Stimulated activated memory B cell treated with anti-CD40 and anti-IgM and Interleukin-4, amounts not matched to agents 10 μg/mL and 1 μg/mL and 100 μg/mL, for 72 hours (primary cell): Measurements from ENCODE around the gene MYG1.

ENCODE experiments used
- ATAC-seq: fragments of 150-1000 bp; cut with Tn5 transposase; 2 replicates; pipeline ENCODE4 v1.10.0; 2021
- H3K27ac Mint-ChIP-seq: one replicate; pipeline ENCODE4 v1.8.0; 2022; ENCODE audit warnings: mild to moderate bottlenecking, mixed read lengths
- H3K27me3 Mint-ChIP-seq: one replicate; pipeline ENCODE4 v1.8.0; 2022; ENCODE audit warnings: mixed read lengths
- H3K36me3 Mint-ChIP-seq: one replicate; pipeline ENCODE4 v1.8.0; 2022; ENCODE audit warnings: mixed read lengths
- H3K4me1 Mint-ChIP-seq: one replicate; pipeline ENCODE4 v1.8.0; 2022; ENCODE audit warnings: mixed read lengths
- H3K4me3 Mint-ChIP-seq: one replicate; pipeline ENCODE4 v1.8.0; 2022; ENCODE audit warnings: mild to moderate bottlenecking, moderate library complexity, mixed read lengths
- H3K9me3 Mint-ChIP-seq: one replicate; pipeline ENCODE4 v1.8.0; 2022; ENCODE audit warnings: mixed read lengths

MYG1 gene, protein sequence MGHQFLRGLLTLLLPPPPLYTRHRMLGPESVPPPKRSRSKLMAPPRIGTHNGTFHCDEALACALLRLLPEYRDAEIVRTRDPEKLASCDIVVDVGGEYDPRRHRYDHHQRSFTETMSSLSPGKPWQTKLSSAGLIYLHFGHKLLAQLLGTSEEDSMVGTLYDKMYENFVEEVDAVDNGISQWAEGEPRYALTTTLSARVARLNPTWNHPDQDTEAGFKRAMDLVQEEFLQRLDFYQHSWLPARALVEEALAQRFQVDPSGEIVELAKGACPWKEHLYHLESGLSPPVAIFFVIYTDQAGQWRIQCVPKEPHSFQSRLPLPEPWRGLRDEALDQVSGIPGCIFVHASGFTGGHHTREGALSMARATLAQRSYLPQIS

DNA sequence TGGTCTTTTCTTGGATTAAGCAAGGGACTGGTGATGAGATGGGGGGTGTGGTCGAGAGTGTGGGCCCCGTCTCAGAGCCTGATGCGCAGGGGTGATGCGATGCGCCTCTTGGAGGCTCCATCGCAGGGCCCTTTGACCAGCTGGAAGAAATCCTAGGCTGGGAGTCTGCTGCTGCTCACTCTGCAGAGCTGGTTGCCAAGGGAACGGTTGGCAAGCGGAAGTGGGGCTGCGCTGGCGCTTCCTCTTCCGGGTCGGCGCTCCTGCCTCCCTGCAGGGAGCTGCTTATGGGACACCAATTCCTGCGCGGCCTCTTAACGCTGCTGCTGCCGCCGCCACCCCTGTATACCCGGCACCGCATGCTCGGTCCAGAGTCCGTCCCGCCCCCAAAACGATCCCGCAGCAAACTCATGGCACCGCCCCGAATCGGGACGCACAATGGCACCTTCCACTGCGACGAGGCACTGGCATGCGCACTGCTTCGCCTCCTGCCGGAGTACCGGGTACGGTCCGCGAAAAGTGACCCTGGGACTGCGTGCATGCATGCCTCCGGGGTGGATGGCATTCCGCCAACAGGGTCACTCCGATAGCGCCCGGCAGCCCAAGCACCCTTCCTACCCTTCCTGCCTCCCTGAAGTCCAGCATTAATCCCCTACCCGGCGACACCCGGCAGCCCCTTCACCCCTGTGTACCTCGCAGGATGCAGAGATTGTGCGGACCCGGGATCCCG is at the start of gene MYG1:
Gene MYG1 (plus strand): TSS at position 242 of the 727 bp plus-strand sequence. CDS start 43 bp downstream, at position 285.
- Mint-ChIP-seq H3K27me3 (no peaks in the 10 kb centered on the region), H3K27ac (peak within 1 kb of the TSS; percentile 89), H3K4me3 (peak within 1 kb of the TSS; percentile 88), H3K36me3 (peaks cover 53% of the 10 kb centered on the region), H3K4me1 (peaks cover 80% of the 10 kb centered on the region), H3K9me3 (no peaks in the 10 kb centered on the region)
- ATAC-seq: peak; percentile 87

DNA sequence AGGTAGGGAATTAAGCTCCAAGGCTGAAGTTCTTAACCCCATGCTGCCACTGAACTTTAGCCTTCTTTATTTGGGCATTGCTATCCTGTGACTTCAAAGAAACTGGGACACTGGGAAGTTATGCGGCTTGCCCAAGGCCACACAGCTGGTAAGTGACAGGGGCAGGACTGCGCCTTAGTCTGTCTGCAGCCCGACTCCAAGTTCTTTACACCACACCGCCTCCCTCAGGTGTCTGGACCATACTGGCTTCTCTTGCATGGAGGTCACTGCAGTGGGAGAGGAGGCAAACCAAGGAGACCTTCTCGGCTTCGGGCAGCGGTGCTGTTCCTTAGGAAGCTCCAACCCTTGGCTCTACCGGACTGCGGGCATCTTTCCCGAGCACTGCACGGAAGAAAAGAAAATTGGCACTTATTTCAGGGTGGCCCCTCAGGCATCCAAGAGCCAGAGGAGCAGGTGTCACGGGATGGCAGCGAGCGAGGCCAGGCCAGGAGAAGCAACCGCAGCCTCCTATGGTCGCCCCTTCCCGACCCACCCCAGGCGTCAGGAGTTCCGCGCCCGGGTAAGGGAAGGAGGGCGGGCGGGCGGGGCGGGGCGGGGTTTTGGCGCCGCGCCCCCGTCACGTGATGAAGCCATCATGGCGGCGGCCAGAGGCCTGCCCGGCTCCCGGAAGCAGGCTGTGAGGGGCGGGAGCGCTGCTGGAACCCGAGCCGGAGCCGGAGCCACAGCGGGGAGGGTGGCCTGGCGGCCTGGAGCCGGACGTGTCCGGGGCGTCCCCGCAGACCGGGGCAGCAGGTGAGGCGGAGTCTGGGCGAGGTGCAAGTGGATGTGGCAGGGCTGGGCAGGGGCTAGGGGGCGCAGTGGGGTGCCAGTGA is 47.8 kb upstream of the MYG1 start:
- no peaks in the 10 kb centered on the region for H3K9me3 Mint-ChIP-seq
- peaks cover 46% of the 10 kb centered on the region for H3K4me1 Mint-ChIP-seq
- no peaks in the 10 kb centered on the region for H3K27me3 Mint-ChIP-seq
- peak; percentile 85 for ATAC-seq
- H3K4me3 Mint-ChIP-seq: peak overlapping the region; percentile 93
- H3K36me3 Mint-ChIP-seq: peaks cover 18% of the 10 kb centered on the region
- peak overlapping the region; percentile 86 for H3K27ac Mint-ChIP-seq

DNA sequence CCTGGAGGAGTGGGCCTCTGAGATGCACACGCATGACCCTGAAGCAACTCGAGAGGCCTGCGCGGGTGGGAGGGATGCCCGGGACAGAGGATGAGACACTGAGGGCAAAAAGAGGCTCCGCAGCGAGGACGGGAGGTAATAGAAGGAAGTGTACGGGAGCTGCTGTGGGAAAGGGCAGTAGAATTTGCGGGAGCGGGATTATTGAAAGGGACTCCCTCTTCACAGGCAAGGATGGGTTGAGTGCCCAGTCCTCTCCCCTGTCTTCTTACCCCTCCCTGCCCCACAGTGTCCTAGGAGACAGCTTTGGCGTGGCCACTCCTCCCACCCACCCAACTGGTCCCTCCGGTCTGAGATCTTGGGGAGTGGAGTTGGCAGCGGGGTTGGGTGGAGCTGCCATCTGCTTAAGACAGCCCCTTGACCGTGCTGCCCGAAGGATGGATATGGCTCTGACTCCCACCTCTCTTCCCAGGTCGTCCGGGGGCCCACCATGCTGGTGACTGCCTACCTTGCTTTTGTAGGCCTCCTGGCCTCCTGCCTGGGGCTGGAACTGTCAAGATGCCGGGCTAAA is 47.1 kb upstream of the MYG1 start:
- H3K4me1 Mint-ChIP-seq: peaks cover 48% of the 10 kb centered on the region
- no peaks in the 10 kb centered on the region for H3K27me3 Mint-ChIP-seq
- H3K9me3 Mint-ChIP-seq: no peaks in the 10 kb centered on the region
- no peak for ATAC-seq
- peak overlapping the region; percentile 86 for H3K27ac Mint-ChIP-seq
- peaks cover 18% of the 10 kb centered on the region for H3K36me3 Mint-ChIP-seq
- peak overlapping the region; percentile 93 for H3K4me3 Mint-ChIP-seq

DNA sequence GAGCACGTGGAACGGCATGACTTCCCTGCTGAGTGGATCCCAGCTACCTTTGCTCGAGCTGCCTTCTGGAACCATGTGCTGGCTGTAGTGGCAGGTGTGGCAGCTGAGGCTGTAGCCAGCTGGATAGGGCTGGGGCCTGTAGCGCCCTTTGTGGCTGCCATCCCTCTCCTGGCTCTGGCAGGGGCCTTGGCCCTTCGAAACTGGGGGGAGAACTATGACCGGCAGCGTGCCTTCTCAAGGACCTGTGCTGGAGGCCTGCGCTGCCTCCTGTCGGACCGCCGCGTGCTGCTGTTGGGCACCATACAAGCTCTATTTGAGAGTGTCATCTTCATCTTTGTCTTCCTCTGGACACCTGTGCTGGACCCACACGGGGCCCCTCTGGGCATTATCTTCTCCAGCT is 46.2 kb upstream of the MYG1 start:
- ATAC-seq: no peak
- H3K4me1 Mint-ChIP-seq: peaks cover 57% of the 10 kb centered on the region
- no peaks in the 10 kb centered on the region for H3K9me3 Mint-ChIP-seq
- peak overlapping the region; percentile 93 for H3K4me3 Mint-ChIP-seq
- peaks cover 18% of the 10 kb centered on the region for H3K36me3 Mint-ChIP-seq
- no peaks in the 10 kb centered on the region for H3K27me3 Mint-ChIP-seq
- peak overlapping the region; percentile 86 for H3K27ac Mint-ChIP-seq

DNA sequence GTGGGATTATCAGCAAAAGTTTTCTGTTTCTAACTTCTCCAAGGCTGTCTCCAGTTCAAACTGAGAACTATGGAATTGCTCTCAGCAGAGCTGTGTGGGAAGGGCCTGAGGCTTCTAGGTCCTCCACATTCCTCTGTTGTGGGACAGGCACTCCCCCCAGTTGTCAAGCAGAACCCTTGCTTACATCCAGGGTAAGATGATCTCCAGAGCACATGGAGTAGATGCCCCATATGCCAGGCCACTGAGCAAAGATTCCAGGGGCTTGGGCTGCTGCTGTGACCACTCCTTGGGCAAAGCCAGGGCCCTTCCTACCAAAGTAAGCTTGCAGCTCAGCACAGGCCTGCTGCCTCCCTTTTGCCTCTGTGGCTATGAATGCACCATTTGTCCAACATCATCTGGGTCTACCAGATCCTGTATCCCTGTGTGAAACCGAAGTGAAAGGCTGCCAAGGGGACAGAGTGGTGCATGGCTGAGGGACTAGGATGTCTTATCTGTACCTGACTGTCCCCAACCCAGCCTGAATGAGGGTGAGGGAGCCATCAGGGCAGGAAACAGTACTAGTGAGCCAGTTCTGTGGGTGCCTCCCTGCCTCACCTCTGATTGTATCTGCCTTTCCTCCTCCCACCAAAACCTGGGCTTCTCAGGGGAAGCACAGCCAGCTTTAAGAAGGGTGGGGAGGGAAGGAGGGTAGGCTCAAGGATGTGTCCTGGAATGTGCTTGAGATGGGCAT is 44.5 kb upstream of the MYG1 start:
- H3K27me3 Mint-ChIP-seq: no peaks in the 10 kb centered on the region
- no peak for ATAC-seq
- peak overlapping the region; percentile 92 for H3K27ac Mint-ChIP-seq
- no peaks in the 10 kb centered on the region for H3K9me3 Mint-ChIP-seq
- H3K4me3 Mint-ChIP-seq: no peak overlapping the region
- H3K36me3 Mint-ChIP-seq: peaks cover 18% of the 10 kb centered on the region
- peaks cover 71% of the 10 kb centered on the region for H3K4me1 Mint-ChIP-seq

DNA sequence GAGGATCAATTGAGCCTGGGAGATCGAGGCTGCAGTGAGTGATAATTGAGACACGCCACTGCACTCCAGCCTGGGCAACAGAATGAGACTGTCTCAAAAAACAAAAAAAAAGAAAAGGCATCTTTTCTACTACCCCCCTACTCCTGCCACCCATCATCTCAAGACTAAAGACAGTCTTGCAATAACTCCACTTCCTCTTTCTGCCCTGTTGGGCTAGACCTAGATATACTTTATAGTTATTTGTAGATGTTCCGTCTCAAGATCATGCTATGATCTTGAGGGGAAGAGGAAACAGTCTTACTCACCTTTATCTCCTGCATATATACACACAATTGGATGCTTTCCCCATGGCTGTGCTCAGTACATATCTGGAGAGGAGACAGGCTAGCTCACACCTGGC is 43.5 kb upstream of the MYG1 start:
- Mint-ChIP-seq H3K9me3 (no peaks in the 10 kb centered on the region), H3K36me3 (peaks cover 18% of the 10 kb centered on the region), H3K27ac (peak overlapping the region; percentile 92), H3K4me3 (peak overlapping the region; percentile 44), H3K4me1 (peaks cover 70% of the 10 kb centered on the region), H3K27me3 (no peaks in the 10 kb centered on the region)
- ATAC-seq: peak; percentile 94

DNA sequence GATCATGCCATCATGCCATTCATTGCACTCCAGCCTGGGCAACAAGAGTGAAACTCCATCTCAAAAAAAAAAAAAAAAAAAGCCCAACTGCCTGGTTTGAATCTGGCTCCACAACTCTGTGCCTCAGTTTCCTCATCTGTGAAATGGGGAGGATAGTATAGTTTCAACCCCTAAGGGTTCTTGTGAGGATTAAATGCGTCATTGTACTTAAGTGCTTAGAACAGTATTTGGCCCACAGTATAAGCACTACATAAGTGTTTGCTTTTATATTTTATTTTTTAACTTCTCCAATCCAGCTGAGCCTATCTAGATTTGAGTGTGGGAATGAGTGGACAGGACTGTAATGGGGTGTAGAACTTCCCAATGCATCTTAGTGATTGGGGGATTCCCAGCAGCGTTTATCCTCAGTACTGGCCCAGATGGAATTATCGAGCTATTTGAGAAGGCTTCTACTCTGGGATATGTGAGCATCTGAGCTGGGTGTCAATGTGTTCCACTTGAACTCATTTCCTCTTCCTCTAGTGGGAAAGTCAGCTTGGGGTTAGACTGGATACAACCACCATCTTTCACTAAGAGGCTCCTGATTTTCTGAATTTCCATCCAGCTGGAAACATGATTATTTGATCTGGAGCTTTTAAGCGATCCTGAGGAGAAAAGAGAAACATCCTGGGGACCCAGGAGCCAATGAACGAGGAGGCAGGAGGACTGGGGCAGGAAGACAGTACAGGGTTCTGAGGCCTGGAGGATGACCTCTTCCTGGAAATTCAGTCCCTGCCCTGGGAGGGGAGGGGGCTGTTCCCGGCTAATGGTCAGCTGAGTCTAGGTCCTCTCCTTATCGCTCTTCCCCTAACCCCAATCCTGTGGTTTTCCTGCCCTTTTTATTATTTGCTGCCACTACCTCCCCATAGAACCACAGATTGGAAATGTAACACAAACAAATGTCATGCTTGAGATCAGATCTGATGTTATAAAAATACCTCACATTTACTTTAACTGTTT is 40.7 kb upstream of the MYG1 start:
- ATAC-seq: no peak
- no peaks in the 10 kb centered on the region for H3K27me3 Mint-ChIP-seq
- peaks cover 11% of the 10 kb centered on the region for H3K36me3 Mint-ChIP-seq
- H3K9me3 Mint-ChIP-seq: no peaks in the 10 kb centered on the region
- peak overlapping the region; percentile 77 for H3K27ac Mint-ChIP-seq
- H3K4me3 Mint-ChIP-seq: no peak overlapping the region
- H3K4me1 Mint-ChIP-seq: peaks cover 47% of the 10 kb centered on the region

DNA sequence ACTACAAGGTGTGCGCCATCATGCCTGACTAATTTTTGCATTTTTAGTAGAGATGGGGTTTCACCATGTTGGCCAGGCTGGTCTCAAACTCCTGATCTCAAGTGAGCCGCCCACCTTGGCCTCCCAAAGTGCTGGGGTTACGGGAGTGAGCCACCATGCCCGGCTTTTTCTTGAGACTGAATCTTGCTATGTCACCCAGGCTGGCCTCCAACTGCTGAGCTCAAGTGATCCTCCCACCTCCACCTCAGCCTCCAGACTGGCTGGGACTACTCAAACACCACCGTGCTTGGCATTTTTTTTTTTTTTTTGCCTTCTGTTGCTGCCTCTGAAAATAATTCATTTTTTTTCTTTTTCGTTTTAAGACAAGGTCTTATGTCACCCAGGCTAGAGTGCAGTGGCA is 39.6 kb upstream of the MYG1 start:
- no peak for ATAC-seq
- peaks cover 2% of the 10 kb centered on the region for H3K36me3 Mint-ChIP-seq
- peak overlapping the region; percentile 77 for H3K27ac Mint-ChIP-seq
- H3K4me1 Mint-ChIP-seq: peaks cover 42% of the 10 kb centered on the region
- no peaks in the 10 kb centered on the region for H3K9me3 Mint-ChIP-seq
- no peak overlapping the region for H3K4me3 Mint-ChIP-seq
- H3K27me3 Mint-ChIP-seq: no peaks in the 10 kb centered on the region

DNA sequence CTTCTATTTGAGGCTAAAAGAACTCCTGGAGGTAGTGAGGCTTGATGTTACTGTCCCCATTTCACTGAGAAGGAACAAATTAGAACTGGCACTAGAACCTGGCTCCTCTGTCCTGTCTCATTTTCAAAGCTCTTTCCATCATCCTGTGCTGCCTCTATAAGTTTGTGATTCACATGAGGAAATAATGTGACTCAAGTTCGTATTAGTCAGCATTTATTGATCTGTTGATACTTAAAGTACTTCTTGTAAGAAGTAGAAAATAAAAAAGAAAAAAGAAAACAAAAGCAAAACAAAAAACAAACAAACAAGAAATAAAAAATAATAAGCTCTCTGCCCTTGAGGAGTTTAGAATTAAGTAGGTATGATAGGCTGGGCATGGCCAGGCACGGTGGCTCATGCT is 33.7 kb upstream of the MYG1 start:
- H3K36me3 Mint-ChIP-seq: peaks cover 7% of the 10 kb centered on the region
- H3K4me1 Mint-ChIP-seq: peaks cover 38% of the 10 kb centered on the region
- no peaks in the 10 kb centered on the region for H3K9me3 Mint-ChIP-seq
- H3K4me3 Mint-ChIP-seq: no peak overlapping the region
- H3K27me3 Mint-ChIP-seq: no peaks in the 10 kb centered on the region
- ATAC-seq: no peak
- H3K27ac Mint-ChIP-seq: no peak overlapping the region

DNA sequence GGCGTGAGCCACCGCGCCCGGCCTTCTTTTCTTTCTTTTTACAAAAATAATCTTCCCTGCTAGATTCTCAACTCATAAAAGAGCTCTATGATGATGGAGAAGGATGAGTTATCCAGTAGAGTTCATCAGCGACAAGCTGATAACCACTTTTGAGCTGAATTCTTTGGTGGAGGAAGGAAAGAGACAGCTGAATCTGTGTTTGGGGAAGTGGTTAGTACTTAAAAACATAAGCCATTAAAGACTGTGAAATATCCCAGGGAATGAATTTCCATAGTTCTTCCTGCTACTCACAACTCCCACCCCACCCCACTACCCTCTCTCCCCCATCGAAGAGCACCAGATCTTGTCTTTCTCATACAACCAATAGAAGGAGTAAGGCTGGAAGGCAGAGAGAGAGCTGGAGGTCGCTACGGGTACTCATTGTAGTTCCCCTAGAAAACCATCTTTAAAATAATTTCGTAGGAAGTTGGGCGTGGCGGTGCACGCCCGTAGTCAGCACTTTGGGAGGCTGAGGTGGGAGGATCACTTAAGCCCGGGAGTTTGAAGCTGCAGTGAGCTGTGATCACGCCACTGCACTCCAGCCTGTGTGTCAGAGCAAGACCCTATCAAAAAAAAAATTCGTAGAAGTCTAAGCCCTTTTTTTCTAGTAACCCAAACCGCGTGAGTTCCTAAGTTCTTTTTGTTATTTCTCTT is 32.0 kb upstream of the MYG1 start:
- Mint-ChIP-seq H3K4me1 (peaks cover 38% of the 10 kb centered on the region), H3K27ac (peak overlapping the region; percentile 88), H3K4me3 (peak overlapping the region; percentile 93)

DNA sequence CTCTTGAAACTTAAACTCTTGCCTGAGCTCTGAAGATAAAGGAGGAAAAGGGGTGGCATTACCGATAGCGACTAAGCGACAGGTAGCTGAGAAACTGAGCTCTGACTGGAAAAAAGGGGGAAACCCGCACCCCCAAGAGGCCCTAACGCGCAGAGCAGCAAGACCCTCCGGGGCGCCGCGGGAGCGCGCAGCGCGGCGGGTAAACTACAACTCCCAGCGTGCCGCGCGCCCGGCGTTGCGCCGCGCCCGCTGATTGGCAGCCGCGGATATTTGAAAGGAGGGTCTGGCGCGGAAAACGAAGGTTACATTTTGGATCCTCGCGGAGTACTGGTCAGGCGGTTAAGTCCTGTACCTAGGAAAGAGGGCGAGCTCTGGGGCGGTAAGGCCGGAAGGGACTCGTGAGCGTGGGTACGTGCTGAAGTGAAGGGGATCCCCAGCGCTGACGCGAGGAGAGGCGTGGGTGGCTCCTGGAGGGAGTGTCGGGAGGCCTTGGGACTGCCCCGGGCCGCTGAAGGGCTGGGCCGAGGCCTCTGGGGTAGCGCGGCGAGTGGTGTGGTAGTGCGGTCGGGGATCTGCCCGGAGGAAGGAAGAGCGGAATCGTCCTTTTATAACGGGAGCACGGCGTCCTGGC is 31.4 kb upstream of the MYG1 start, which contains the start of gene ESPL1:
Gene ESPL1 (plus strand): TSS at position 301 of the 631 bp plus-strand sequence. CDS start 468 bp downstream, outside the sequence.
- ATAC-seq: peak; percentile 96
- H3K27ac Mint-ChIP-seq: peak within 1 kb of the TSS; percentile 88
- peaks cover 7% of the 10 kb centered on the region for H3K36me3 Mint-ChIP-seq
- no peaks in the 10 kb centered on the region for H3K27me3 Mint-ChIP-seq
- H3K4me1 Mint-ChIP-seq: peaks cover 38% of the 10 kb centered on the region
- H3K4me3 Mint-ChIP-seq: peak within 1 kb of the TSS; percentile 93
- H3K9me3 Mint-ChIP-seq: no peaks in the 10 kb centered on the region

More for the DNA sequence above, 32.0 kb upstream of the MYG1 start:
- Mint-ChIP-seq H3K36me3 (peaks cover 7% of the 10 kb centered on the region), H3K9me3 (no peaks in the 10 kb centered on the region), H3K27me3 (no peaks in the 10 kb centered on the region)
- peak; percentile 49 for ATAC-seq
